ENCODE results near the gene TBC1D1. TPM values are rescaled to one million over a fixed set of nuclear protein-coding genes. Genes with fewer than 3 reads are reported as not detected.

TBC1D1 gene
- total RNA-seq, 1 donor, result 72.6 TPM

DNA sequence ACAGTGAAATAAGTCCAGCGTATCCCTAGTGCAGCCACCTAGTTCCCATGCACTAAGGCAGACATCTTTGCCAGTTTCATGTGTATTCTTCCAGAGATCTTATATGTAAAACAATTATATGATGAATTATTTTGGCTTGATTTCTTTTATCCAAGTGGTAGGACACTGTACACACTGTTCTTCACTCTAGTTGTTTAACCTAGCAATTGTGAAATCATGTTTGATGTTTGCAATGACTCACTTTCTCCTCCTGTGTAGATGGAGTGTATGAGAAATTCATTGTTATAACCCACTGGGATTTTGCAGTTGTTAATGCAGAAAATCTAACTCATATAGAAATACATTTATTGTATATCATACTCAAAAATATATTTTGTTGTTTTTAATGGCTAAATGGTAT, 17.5 kb upstream of the TBC1D1 start:
- no peak overlapping the region for H3K4me3 ChIP-seq (ENCODE audit: low read length)
- peaks cover 16% of the 10 kb centered on the region for H3K4me1 ChIP-seq (ENCODE audit: insufficient read depth, low read length)
- H3K9me3 ChIP-seq (ENCODE audit: low read depth, low read length), result no peaks in the 10 kb centered on the region
- no peaks in the 10 kb centered on the region for H3K27me3 ChIP-seq (ENCODE audit: insufficient read depth, low read length)

GRCh38 chr4:37876156-37876555, 14.7 kb upstream of the TBC1D1 start:
- Histone ChIP-seq H3K9me3 (ENCODE audit: low read depth, low read length) (no peaks in the 10 kb centered on the region), H3K27me3 (ENCODE audit: insufficient read depth, low read length) (no peaks in the 10 kb centered on the region), H3K4me3 (ENCODE audit: low read length) (no peak overlapping the region), H3K4me1 (ENCODE audit: insufficient read depth, low read length) (peaks cover 33% of the 10 kb centered on the region)

DNA sequence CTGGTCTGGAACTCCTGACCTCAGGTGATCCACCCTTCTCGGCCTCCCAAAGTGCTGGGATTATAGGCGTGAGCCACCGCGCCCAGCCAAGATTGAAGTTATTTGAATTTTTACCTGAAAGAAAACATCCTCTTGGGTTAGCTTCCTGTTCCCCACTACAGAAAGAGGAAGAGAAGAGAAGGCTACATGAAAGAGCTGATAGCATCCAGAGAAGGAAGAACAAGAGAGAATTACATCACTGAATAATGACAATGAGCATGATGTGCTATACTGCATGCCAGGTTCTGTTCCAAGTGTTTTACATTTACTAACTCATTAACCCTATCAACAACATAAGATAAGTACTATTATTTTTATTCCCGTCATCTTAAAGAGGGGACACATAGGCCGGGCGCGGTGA, 11.5 kb upstream of the TBC1D1 start:
- no peaks in the 10 kb centered on the region for H3K27me3 ChIP-seq (ENCODE audit: insufficient read depth, low read length)
- no peaks in the 10 kb centered on the region for H3K9me3 ChIP-seq (ENCODE audit: low read depth, low read length)
- no peak overlapping the region for H3K4me3 ChIP-seq (ENCODE audit: low read length)
- peaks cover 29% of the 10 kb centered on the region for H3K4me1 ChIP-seq (ENCODE audit: insufficient read depth, low read length)

- no peaks in the 10 kb centered on the region for H3K27me3 ChIP-seq (ENCODE audit: insufficient read depth, low read length)
- H3K4me3 ChIP-seq (ENCODE audit: low read length), result no peak overlapping the region
- no peaks in the 10 kb centered on the region for H3K9me3 ChIP-seq (ENCODE audit: low read depth, low read length)
- H3K4me1 ChIP-seq (ENCODE audit: insufficient read depth, low read length), result peaks cover 38% of the 10 kb centered on the region
Measured at GRCh38 chr4:37881811-37882210, 9.1 kb upstream of the TBC1D1 start.

- no peak overlapping the region for H3K4me3 ChIP-seq (ENCODE audit: low read length)
- H3K27me3 ChIP-seq (ENCODE audit: insufficient read depth, low read length), result no peaks in the 10 kb centered on the region
- H3K9me3 ChIP-seq (ENCODE audit: low read depth, low read length), result no peaks in the 10 kb centered on the region
- peaks cover 38% of the 10 kb centered on the region for H3K4me1 ChIP-seq (ENCODE audit: insufficient read depth, low read length)
Measured at GRCh38 chr4:37882665-37883296, 8.1 kb upstream of the TBC1D1 start.

- no peak overlapping the region for H3K4me3 ChIP-seq (ENCODE audit: low read length)
Measured at GRCh38 chr4:37884855-37885487, 5.9 kb upstream of the TBC1D1 start.

GRCh38 chr4:37885496-37885895, 5.4 kb upstream of the TBC1D1 start:
- Histone ChIP-seq H3K4me1 (ENCODE audit: insufficient read depth, low read length) (peaks cover 31% of the 10 kb centered on the region), H3K9me3 (ENCODE audit: low read depth, low read length) (no peaks in the 10 kb centered on the region), H3K27me3 (ENCODE audit: insufficient read depth, low read length) (no peaks in the 10 kb centered on the region), H3K4me3 (ENCODE audit: low read length) (no peak overlapping the region)

More at GRCh38 chr4:37884855-37885487, 5.9 kb upstream of the TBC1D1 start:
- H3K4me1 ChIP-seq (ENCODE audit: insufficient read depth, low read length), result peaks cover 28% of the 10 kb centered on the region
- no peaks in the 10 kb centered on the region for H3K9me3 ChIP-seq (ENCODE audit: low read depth, low read length)
- no peaks in the 10 kb centered on the region for H3K27me3 ChIP-seq (ENCODE audit: insufficient read depth, low read length)

- Histone ChIP-seq H3K4me1 (ENCODE audit: insufficient read depth, low read length) (peaks cover 46% of the 10 kb centered on the region), H3K4me3 (ENCODE audit: low read length) (peak overlapping the region; percentile 67), H3K27me3 (ENCODE audit: insufficient read depth, low read length) (no peaks in the 10 kb centered on the region), H3K9me3 (ENCODE audit: low read depth, low read length) (no peaks in the 10 kb centered on the region)
Measured at GRCh38 chr4:37889849-37890800, 759 bp upstream of the TBC1D1 start.

- Histone ChIP-seq H3K4me3 (ENCODE audit: low read length) (peak overlapping the region; percentile 67), H3K4me1 (ENCODE audit: insufficient read depth, low read length) (peaks cover 42% of the 10 kb centered on the region), H3K9me3 (ENCODE audit: low read depth, low read length) (no peaks in the 10 kb centered on the region), H3K27me3 (ENCODE audit: insufficient read depth, low read length) (no peaks in the 10 kb centered on the region)
Measured at GRCh38 chr4:37891260-37892159, 626 bp downstream of the TBC1D1 start.

DNA sequence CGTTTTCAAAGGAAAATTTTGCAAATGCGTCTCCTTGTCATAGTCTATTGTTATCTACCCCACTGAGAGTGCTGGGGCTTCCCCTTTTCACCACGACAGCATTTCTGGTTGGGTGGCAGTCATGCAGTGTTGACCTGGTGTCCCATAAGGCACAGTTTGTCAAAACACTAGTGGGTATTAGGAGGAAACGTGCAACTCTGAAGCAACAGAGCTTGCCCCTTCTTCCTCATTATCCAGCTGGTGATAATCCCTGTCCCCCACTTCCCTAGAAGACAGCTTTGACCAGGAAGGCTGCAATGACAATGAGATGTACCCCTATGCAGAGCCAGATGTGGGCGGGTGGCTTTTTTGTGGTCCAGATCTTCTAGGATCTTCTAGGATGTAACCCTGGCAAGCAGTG, 1.8 kb downstream of the TBC1D1 start:
- Histone ChIP-seq H3K27me3 (ENCODE audit: insufficient read depth, low read length) (no peaks in the 10 kb centered on the region), H3K4me1 (ENCODE audit: insufficient read depth, low read length) (peaks cover 45% of the 10 kb centered on the region), H3K9me3 (ENCODE audit: low read depth, low read length) (no peaks in the 10 kb centered on the region), H3K4me3 (ENCODE audit: low read length) (no peak overlapping the region)

- H3K4me1 ChIP-seq (ENCODE audit: insufficient read depth, low read length), result peaks cover 44% of the 10 kb centered on the region
- H3K4me3 ChIP-seq (ENCODE audit: low read length), result no peak overlapping the region
Measured at GRCh38 chr4:37893164-37893563, 2.3 kb downstream of the TBC1D1 start.

GRCh38 chr4:37895271-37895670, 4.4 kb downstream of the TBC1D1 start:
- Histone ChIP-seq H3K9me3 (ENCODE audit: low read depth, low read length) (no peaks in the 10 kb centered on the region), H3K4me1 (ENCODE audit: insufficient read depth, low read length) (peaks cover 37% of the 10 kb centered on the region), H3K27me3 (ENCODE audit: insufficient read depth, low read length) (no peaks in the 10 kb centered on the region), H3K4me3 (ENCODE audit: low read length) (no peak overlapping the region)

More at GRCh38 chr4:37893164-37893563, 2.3 kb downstream of the TBC1D1 start:
- H3K9me3 ChIP-seq (ENCODE audit: low read depth, low read length), result no peaks in the 10 kb centered on the region
- H3K27me3 ChIP-seq (ENCODE audit: insufficient read depth, low read length), result no peaks in the 10 kb centered on the region

DNA sequence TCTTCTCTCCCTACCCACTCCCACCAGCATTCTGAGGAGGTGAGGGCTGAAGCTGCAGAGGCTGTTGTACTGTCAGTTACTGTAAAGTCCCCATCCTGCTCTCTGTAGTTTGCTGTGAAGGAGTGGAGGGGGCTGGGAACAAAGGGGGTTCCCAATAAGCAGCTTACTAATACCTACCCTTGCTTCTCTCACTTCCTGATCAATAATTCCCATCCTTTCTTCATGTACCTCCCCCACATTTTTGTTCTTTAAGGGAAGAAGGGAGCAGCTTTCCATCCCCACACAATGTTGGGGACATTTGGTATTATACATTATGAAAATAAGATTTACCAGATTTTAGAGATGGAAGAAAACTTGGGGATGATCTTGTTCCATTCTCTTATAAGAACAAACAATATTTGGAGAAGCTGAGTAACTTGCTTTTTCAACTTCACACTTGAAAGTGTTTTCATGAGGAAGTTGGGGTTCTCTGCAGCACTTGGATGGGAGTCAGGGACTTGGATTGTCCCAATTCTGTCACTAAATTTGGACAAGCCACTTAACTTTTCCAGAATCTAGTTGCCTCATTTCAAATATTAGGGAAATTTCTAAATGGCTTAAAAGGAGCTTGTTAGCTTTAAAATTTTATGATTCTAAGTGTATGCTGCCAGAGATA, 5.4 kb downstream of the TBC1D1 start:
- no peak overlapping the region for H3K4me3 ChIP-seq (ENCODE audit: low read length)
- H3K4me1 ChIP-seq (ENCODE audit: insufficient read depth, low read length), result peaks cover 34% of the 10 kb centered on the region
- H3K27me3 ChIP-seq (ENCODE audit: insufficient read depth, low read length), result no peaks in the 10 kb centered on the region
- no peaks in the 10 kb centered on the region for H3K9me3 ChIP-seq (ENCODE audit: low read depth, low read length)

GRCh38 chr4:37902212-37902611, 11.3 kb downstream of the TBC1D1 start:
- Histone ChIP-seq H3K9me3 (ENCODE audit: low read depth, low read length) (no peaks in the 10 kb centered on the region), H3K27me3 (ENCODE audit: insufficient read depth, low read length) (no peaks in the 10 kb centered on the region), H3K4me3 (ENCODE audit: low read length) (no peak overlapping the region), H3K4me1 (ENCODE audit: insufficient read depth, low read length) (peaks cover 3% of the 10 kb centered on the region)
